ENCODE results near the gene CDCP2.

GRCh38 chr1:54139711-54140110, 13.1 kb downstream of the CDCP2 start:
- TF ChIP-seq ZNF274 (IDR thresholded peaks at IDR 0.05; ENCODE audit: low read depth, low read length) (no peak), YY1 (IDR thresholded peaks at IDR 0.05; ENCODE audit: insufficient read depth, insufficient read length) (no peak)

Data from NT2/D1 (cell line).